Measurements from ENCODE around the gene OVAAL. TPM values are rescaled to one million over a fixed set of nuclear protein-coding genes. Genes with fewer than 3 reads are reported as not detected.

The OVAAL gene
- total and polyA plus RNA-seq, 9 of the 15 experiments (the other 6 are each of a cell fraction or from before 2014, with no cell fraction given) = 0.04 to 0.18 (median 0.08) TPM; not detected in 4

DNA sequence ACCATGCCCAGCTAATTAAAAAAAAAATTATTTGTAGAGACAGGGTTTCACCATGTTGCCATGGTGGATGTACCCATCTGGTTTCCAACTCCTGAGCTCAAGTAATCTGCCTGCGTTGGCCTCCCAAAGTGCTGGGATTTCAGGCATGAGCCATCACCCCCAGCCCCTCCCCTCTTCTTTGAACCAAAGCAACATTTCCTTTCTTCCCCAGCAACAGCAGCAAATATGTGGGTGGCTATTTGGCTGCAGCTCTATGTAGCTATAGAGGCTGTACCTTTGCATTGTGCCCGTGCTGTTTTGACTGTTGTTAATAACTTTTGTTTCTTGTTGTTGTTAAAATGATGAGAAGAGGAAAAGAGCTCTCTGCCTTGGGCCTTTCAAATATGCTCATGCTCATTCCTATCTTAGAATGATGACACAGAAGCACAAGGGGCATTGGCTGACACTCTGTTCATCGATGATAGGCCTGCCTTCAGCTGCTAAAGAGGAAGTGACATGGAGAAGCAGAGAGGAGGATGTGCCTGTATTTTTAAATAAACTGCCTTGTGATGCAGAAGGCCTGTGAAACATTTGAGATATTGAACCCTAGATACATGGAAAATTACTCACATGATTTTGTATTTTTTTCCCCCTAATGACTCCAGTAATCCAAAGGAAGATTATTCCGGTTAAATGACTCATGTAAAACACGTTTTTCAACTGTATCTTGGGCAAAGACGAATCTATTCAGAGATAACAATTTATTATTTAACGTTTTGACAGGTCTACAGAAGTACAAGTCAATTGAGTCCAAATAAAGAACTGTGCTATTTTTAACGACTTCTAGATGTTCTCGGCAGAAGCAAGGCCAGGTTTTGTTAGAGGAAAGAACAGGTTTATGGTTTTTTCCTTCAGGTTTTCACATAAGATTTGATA is 52.5 kb downstream of the OVAAL start (continued):
- TF ChIP-seq, protein P1, sequence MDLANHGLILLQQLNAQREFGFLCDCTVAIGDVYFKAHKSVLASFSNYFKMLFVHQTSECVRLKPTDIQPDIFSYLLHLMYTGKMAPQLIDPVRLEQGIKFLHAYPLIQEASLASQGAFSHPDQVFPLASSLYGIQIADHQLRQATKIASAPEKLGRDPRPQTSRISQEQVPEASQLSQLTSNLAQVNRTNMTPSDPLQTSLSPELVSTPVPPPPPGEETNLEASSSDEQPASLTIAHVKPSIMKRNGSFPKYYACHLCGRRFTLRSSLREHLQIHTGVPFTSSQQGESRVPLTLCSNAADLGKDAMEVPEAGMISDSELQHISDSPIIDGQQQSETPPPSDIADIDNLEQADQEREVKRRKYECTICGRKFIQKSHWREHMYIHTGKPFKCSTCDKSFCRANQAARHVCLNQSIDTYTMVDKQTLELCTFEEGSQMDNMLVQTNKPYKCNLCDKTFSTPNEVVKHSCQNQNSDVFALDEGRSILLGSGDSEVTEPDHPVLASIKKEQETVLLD (IDR thresholded peaks at IDR 0.05) = no peak; the same call in 1 of the 2 replicates
- TF ChIP-seq PHB (CRISPR knock-in tag; IDR thresholded peaks at IDR 0.05) (no peak), DNMT1 (IDR thresholded peaks at IDR 0.05) (no peak), TSC22D4 (tag; IDR thresholded peaks at IDR 0.05) (no peak), TCFL5 (CRISPR knock-in tag; conservative IDR thresholded peaks at IDR 0.05) (no peak), ETV5 (CRISPR knock-in tag; IDR thresholded peaks at IDR 0.05; ENCODE audit: low read depth) (no peak), NFXL1 (CRISPR knock-in tag; IDR thresholded peaks at IDR 0.05) (no peak), SIRT6 (IDR thresholded peaks at IDR 0.05; ENCODE audit: low read depth, low read length) (no peak), SMARCE1 (IDR thresholded peaks at IDR 0.05) (peak; percentile 85), MAZ (CRISPR knock-in tag; conservative IDR thresholded peaks at IDR 0.05 in 1 of 2, IDR thresholded peaks at IDR 0.05 in 1 of 2) (peak in 1 of 2 experiments; percentile 24; a peak in 1 of 4 replicates), NCOA6 (IDR thresholded peaks at IDR 0.05) (peak; percentile 25; the same call in 1 of the 2 replicates), TAF9B (IDR thresholded peaks at IDR 0.05; ENCODE audit: partially characterized antibody) (peak; percentile 60), SMAD3 (CRISPR knock-in tag; conservative IDR thresholded peaks at IDR 0.05) (no peak)
- TF ChIP-seq, protein P2, sequence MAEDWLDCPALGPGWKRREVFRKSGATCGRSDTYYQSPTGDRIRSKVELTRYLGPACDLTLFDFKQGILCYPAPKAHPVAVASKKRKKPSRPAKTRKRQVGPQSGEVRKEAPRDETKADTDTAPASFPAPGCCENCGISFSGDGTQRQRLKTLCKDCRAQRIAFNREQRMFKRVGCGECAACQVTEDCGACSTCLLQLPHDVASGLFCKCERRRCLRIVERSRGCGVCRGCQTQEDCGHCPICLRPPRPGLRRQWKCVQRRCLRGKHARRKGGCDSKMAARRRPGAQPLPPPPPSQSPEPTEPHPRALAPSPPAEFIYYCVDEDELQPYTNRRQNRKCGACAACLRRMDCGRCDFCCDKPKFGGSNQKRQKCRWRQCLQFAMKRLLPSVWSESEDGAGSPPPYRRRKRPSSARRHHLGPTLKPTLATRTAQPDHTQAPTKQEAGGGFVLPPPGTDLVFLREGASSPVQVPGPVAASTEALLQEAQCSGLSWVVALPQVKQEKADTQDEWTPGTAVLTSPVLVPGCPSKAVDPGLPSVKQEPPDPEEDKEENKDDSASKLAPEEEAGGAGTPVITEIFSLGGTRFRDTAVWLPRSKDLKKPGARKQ (CRISPR knock-in tag; IDR thresholded peaks at IDR 0.05) = no peak
- TF ChIP-seq, protein P3, sequence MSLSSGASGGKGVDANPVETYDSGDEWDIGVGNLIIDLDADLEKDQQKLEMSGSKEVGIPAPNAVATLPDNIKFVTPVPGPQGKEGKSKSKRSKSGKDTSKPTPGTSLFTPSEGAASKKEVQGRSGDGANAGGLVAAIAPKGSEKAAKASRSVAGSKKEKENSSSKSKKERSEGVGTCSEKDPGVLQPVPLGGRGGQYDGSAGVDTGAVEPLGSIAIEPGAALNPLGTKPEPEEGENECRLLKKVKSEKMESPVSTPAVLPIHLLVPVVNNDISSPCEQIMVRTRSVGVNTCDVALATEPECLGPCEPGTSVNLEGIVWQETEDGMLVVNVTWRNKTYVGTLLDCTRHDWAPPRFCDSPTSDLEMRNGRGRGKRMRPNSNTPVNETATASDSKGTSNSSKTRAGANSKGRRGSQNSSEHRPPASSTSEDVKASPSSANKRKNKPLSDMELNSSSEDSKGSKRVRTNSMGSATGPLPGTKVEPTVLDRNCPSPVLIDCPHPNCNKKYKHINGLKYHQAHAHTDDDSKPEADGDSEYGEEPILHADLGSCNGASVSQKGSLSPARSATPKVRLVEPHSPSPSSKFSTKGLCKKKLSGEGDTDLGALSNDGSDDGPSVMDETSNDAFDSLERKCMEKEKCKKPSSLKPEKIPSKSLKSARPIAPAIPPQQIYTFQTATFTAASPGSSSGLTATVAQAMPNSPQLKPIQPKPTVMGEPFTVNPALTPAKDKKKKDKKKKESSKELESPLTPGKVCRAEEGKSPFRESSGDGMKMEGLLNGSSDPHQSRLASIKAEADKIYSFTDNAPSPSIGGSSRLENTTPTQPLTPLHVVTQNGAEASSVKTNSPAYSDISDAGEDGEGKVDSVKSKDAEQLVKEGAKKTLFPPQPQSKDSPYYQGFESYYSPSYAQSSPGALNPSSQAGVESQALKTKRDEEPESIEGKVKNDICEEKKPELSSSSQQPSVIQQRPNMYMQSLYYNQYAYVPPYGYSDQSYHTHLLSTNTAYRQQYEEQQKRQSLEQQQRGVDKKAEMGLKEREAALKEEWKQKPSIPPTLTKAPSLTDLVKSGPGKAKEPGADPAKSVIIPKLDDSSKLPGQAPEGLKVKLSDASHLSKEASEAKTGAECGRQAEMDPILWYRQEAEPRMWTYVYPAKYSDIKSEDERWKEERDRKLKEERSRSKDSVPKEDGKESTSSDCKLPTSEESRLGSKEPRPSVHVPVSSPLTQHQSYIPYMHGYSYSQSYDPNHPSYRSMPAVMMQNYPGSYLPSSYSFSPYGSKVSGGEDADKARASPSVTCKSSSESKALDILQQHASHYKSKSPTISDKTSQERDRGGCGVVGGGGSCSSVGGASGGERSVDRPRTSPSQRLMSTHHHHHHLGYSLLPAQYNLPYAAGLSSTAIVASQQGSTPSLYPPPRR (CRISPR knock-in tag; IDR thresholded peaks at IDR 0.05; ENCODE audit: borderline replicate concordance) = 0 out of 2 replicates have a peak, but pooled peaks have one; percentile 25
- TF ChIP-seq, protein P4, sequence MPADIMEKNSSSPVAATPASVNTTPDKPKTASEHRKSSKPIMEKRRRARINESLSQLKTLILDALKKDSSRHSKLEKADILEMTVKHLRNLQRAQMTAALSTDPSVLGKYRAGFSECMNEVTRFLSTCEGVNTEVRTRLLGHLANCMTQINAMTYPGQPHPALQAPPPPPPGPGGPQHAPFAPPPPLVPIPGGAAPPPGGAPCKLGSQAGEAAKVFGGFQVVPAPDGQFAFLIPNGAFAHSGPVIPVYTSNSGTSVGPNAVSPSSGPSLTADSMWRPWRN (IDR thresholded peaks at IDR 0.05; ENCODE audit: low read depth) = no peak
- TF ChIP-seq, protein P5, sequence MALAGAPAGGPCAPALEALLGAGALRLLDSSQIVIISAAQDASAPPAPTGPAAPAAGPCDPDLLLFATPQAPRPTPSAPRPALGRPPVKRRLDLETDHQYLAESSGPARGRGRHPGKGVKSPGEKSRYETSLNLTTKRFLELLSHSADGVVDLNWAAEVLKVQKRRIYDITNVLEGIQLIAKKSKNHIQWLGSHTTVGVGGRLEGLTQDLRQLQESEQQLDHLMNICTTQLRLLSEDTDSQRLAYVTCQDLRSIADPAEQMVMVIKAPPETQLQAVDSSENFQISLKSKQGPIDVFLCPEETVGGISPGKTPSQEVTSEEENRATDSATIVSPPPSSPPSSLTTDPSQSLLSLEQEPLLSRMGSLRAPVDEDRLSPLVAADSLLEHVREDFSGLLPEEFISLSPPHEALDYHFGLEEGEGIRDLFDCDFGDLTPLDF (CRISPR knock-in tag; IDR thresholded peaks at IDR 0.05) = no peak
